ENCODE data around the gene CYB5R2.
"Not testable (repeated sequence)": the region's sequence is repeated elsewhere in the genome, so short reads cannot be mapped to it uniquely, and the experiment has no call there.

CYB5R2 gene

DNA sequence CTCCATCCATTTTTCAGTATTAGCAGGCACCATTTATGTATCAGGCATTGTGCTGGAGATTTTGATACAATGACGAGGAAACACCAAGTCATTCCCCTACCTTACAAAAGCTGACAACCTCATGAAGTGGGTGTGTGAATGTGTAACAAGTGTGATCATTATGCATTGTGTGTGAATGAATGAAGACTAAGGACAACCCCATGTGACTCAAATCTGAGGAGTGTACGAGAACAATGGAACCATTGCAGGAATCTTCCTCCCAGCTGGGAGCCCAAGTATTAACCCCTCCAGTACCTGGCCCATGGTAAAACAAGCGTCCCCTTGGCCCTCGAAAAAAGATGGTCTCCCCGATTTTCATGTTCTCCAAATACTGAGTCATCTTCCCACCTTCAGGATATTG lies 4.4 kb downstream of the CYB5R2 start:
- peak in 8 of 51 donors; percentile 19 to 83 (median 38) for DNase-seq

DNA sequence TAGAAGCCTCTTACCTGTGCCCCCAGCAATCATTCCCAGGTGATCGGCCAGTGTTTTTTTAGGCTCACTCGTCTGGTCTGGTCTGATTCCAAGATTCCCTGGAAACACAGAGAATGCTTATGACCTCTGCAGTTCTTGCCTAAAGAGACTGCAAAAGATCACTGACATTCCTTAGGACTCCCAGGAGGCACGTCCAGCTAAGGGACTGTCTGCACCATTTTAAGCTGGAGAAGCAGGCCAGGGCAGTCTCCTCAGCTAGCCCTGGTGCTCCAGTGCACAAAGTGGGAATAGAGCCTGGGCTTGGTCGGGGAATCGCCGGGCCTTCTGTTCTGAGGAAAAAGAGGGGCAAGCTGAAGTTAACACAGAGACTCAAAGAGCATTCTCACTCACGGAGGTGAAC lies 4.8 kb downstream of the CYB5R2 start:
- no peak for DNase-seq

DNA sequence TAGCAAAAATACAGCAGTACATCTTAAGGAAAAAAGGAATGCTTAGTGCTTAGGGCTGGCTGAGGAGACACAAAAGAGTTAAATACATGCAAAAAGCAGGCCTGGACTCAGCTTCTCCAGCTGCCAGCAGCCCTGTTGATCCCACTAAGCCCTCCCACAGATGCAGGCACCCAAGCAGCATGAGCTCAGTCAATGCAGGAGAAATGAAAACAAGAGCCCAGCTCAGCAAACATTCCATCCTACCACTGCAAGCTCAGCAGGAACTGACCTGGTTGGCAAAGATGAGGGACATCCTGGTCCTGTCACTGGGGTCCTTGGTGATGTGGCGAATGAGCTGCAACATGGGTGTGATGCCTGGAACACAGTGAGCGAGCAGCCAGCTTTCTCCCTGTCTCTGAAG lies 5.8 kb downstream of the CYB5R2 start:
- DNase-seq = peak in 6 of 51 donors; percentile 18 to 41 (median 25)

DNA sequence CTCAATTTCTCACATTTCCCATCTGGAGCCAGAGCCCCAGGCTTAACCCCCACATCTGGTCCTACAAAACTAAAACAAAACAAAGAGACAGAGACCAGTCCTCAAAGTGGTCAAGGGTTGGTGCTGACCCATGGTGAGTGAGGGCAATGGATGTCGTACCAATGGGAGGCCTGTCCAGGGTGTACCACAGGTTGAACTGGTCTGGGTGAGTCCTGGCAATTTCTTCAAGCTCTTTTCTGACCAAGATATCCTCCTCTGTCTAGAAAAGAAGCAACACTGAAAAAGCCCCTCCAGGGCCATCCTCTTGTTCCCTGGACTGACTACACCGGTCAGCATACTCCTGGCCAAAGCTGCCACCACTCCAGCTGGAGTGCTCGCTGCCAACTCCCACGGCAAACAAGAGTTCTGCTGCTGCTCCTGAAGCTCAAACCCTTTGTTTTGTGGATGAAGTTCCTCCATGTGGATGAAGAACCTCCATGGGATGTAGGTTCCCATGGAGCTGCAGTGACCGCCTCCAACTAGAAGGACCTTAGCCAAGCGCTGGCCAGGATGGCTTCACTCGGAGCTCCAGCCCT lies 6.9 kb downstream of the CYB5R2 start:
- no peak for DNase-seq

DNA sequence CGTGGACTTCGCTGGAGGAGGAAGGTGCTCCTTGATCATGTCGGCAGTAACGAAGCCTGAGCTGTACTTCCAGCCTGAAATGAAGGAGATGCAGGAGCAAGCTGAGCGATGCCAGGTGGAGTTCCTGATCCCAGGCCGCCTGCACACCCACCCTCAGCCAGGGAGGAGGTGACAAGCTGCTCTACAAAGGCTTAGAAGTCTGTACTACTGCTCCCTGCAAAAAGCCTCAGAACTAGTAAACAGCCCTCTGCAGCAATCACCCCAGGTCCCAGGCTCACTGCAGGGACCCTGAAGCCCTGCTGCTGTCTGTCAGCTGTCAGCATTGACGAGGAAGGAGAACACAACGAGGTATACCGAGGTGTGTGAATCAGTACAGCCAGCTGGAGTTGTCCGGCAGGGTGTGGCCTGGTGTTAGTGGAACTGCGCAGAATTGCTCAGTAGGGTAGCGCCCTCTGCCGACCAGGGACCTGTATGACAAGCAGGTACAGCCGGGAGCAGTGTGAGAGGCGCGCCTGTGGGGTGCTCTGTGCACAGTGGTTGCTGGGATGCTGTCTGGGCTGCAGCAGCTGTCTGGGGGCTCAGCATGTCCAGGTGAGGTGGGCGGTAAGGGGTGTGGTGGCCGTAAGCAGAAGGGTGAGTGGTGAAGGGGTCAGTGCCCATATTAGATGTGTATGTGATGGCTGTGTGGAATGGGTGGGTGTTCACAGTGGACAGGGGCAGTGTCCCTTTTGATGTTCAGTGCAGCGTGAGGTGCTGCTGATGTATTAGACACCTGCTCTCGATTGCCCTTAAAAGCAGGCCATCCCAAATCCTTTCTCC lies 7.6 kb downstream of the CYB5R2 start:
- DNase-seq = peak in 32 of 51 donors; percentile 21 to 66 (median 42)

DNA sequence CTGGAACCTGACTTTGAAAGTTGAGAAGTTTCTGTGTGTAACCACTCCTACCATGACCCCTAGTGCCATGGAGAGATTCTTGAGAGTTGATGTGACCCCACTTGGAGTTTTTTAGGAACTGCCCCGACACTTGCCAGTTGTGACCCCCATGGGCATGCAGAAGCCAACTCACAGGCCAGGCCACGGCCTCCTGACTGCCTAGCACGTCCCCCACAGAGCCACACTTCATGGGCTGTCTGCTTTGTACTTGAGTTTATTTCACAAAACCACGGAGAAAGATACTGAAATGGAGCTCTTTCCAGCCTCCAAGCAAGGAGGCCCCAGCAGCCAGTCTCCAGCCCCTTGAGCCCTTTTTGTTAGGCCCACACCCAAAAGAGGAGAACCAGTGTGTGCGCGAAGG lies 8.4 kb downstream of the CYB5R2 start:
- no peak for DNase-seq

DNA sequence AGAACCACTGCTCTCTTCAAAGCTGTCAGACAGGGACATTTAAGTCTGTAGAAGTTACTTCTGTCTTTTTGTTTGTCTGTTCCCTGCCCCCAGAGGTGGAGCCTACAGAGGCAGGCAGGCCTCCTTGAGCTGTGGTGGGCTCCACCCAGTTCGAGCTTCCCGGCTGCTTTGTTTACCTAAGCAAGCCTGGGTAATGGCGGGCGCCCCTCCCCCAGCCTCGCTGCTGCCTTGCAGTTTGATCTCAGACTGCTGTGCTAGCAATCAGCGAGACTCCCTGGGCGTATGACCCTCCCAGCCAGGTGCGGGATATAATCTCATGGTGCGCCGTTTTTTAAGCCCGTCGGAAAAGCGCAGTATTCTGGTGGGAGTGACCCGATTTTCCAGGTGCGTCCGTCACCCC lies 9.8 kb downstream of the CYB5R2 start:
- DNase-seq = not testable (repeated sequence)

DNA sequence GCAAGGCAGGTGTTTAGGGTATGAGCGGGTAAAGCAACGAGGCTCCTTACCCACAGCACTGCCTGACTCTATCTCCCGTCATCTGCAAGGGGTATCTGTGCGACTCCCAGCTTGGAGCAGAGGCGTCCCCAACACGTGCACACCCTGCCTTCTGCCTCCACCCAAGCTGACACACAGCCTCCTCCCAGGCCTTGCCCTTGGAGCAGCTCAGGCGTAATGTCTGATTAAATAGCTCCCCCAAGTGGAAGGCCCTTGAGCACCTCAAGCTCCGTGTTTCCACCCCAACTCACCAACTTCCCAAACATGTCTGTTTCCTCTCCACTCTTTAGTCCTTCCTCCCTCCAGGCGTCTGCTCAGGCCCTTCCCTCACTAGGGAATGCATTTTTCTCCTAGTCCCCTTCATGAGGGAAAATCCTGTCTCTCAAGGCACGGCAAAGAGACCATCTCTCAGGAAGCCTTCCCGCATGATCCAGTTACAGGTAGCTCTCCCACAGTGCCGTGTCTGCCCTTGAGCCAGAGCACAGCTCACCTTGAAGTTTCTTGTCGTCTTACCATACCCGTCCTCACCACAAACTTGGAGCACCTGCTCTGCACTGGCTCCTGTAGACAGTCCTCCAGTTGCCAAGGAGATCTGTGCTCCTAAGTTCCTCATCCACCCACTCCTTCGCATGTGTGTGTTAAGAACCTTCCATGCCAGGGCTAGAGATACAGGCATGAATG lies 15.8 kb downstream of the CYB5R2 start:
- DNase-seq = peak in 36 of 51 donors; percentile 10 to 87 (median 52)

DNA sequence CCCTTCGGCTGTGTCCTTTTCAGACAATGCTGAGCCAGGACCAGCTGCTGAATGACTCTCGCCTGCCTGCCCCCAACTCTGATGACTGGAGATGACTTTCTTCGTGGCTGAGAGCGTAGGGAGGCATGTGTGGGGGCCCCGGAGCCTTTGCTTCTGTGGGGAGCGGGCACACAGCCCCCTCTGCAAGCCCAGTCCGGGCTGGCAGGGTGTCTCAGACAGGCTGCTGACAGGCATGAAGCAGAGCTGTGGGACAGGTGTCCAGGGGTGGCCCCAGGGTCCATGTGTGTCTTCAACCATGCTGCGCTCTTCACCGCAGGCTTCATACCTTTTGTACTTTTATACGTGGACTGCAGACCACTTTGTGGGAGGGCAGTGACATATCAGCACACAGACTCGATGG lies 16.6 kb downstream of the CYB5R2 start:
- DNase-seq = no peak

DNA sequence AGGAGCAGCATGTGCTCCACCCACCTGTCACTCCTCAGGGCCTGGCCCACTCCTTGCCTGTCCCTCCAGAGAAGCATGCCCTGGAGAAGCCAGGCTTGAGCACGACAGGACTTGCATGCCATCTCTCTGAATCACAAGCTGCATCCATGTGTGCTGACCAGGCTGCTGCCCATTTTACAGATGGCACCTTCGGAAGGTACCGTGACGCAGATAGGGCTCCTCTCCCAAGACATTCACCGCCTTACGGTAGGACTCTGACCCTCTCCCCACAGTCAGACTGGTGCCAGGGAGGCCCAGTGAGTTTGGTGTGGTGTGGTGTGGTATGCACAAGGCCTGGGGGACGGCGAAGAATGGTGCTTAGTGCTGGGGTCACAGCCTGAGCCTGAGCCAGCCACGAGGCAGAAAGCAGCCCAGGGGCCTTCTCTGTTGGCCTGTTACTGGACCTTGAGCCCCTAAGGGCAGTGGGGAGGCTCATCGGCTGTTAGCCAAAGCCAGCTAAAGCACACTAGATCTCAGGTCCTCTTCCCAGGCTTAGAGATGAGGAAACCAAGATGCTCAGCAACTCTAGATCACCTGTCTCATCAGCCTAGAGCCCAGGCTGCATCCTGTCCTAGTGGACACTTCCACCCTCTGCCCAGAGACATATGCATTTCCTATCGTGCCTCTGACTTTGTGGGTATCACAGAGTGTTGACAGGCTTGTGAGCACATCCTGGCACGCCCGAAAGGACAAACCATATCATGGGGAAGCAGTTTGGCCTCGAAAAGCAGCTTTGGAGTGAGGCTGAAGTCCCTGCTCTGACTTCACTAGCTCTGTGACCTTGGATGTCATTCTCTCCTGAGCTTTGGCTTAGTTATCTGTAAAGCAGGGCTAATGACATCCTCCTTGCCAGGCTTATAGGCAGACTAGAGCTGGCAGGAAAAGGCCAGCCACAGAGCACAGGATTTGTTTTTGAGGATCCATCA lies 17.8 kb downstream of the CYB5R2 start:
- DNase-seq = no peak

DNA sequence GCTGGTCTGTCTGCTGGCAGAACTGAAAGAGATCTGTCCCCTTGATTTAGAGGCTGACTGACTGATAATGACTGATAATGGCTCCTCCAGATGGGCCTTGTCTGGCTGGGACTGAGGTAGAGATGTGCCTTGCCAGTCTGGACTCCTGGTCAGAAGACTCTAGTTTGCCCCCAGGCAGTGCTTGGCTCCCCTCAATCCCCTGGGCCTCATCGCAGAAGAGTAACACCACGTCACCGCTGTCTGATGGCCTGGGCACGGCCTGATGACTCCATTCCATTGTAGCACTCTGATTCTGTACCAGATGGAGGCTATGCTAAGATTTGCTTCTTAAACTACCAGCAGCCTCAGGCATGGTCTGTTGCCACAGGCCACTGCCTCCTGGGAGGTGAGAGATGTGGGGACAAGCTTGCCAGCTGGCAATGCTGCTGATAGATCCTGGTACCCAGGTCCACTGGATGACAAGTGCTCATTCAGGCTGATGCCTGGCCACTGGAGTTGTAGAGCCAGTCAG lies 19.1 kb downstream of the CYB5R2 start:
- DNase-seq = no peak

DNA sequence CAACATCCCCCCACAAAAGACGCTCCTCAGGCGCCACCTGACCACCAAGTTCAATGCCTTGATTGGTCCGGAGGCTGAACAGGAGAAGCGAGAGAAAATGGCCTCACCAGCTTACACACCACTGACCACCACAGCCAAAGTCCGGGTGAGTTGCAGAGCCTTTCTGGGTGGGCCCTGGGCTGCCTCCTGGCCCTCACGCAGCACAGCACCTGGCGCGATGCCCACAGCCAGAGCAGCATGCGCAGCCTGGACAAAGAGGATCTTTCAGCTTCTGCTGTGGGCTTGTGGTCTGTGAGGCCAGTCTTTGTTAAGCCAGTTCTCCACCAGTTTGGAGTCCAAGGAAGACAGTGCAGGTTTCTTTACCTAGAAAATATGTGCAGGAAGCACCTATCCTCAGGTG lies 21.6 kb downstream of the CYB5R2 start:
- peak in 44 of 51 donors; percentile 27 to 88 (median 64) for DNase-seq

DNA sequence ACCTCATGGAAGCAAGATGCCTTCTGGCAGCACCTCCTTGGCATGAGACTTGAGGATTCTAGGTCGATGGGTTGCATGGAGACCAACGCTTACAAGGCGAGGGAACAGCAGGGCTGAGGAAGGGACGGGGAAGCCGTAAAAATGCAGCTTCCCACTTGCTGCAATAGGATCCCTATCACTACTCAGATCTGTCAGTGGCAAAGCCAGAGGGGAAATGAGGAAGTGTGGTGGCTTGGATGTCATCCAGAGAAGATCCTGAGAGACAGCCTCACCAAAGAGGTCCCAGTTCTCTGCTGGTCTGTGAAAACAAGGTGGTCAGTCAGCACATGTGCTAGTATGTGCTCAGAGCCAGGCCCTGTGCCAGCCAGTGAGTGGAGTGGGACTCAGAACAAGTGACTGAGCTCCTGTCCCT lies 22.2 kb downstream of the CYB5R2 start:
- DNase-seq = peak in 14 of 51 donors; percentile 13 to 64 (median 36)

DNA sequence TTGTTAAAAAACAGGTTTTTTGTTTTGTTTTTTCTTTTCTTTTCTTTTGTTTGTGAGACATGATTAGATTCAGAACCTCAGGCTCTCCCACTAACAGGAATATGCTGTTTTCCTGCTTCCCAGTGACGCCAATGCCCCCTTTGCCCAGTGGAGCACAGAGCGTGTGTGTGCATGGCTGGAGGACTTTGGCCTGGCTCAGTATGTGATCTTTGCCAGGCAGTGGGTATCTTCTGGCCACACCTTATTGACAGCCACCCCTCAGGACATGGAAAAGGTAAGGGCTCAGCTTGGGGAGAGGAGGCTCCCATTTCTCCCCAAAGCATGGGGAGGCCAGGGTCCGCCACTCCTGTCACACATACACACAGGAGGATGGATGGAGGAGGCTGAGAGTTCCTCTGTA lies 25.0 kb downstream of the CYB5R2 start:
- DNase-seq = no peak

DNA sequence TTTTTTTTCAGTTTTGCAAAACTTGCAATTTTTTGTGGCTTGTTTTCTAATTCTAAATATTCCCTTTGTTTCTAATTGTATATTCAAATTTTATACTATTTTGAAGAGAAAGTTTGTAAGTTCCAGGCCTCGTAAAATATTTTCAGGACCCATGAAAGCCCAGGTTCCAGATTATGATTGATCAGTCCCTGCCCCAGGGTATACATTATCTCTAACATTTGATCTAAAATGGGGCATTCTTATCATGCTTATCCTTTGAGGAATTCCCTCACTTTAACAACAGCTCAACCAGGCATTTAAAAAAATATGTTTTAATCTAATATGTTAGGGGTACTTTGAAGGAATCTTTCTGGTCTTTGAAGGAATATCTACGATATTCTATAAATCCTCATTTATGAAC lies 26.4 kb downstream of the CYB5R2 start:
- DNase-seq = no peak

DNA sequence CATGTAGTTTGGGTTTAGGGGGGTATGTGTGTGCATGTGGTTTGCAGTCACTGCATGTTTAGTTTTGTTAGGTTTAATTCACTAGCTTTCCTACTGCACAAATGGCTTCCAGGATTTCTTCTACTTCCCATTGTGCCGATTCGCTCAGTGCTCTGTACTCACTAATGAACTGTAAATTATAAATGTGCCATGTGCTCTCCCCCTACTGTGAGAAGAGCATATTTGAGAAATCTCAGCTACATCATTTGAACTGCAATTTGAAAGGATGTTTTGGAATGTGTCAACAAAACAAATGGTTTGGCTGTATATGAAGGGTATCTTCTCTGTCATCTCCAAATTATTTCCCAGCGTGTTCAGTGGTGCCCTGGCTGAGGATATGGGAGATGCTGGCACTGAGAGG lies 28.1 kb downstream of the CYB5R2 start:
- DNase-seq = no peak

DNA sequence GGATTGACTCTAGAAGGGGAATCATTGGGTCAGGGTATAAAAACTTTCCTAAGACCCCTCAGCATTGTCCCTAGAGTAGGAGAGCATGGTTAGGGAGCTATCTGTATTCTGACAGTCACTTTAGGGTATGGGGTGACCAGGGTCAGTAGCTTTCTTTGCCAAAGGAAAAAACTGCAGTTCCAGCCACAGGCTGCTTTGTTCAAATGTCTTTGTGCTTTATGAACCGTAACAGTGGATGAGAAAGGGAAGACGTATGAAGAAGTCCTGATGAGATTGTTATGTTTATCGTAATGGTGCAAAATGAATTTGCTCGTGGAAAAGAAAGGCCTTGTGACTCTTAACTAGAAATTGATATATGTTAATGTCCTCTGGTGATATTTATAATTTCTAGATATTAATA lies 30.0 kb downstream of the CYB5R2 start:
- DNase-seq = no peak

DNA sequence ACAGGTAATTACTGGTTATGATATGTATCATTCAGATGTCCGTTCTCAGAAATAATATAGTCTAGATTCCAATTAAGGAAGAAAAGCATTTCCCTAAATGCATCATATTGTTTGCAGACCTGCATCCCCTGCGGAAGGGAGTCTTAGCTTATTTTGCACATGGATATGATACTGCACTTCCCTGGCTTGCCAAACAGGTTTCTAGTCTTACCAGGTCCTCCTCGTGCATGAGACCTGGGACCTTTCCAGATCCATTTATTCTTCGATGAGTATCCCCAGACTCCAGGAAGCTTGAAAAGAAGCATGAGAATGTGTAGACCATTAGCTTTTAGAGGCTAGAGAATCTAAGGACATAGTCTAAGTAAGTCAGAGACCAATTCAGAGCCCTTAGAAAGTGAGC lies 30.6 kb downstream of the CYB5R2 start:
- DNase-seq = no peak

DNA sequence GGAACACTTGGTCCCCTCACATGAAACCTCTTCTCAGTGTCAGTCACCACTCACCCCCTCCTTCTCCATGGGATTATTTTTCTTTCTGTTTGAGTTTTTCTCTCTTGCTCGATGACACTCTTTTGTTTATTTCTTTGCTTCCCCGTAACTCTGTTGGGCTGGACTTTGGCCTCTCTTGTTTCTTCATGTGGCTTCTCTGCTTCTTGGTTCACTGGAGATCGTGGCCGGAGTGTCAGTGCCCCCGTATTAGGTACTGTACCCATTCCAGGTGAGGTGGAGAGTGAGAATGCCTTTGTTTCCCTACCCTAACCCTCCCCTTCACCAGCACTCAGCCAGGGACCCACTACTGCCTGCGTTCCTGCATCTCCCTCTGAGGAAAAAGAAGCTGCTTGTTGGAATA lies 32.5 kb downstream of the CYB5R2 start:
- no peak for DNase-seq

DNA sequence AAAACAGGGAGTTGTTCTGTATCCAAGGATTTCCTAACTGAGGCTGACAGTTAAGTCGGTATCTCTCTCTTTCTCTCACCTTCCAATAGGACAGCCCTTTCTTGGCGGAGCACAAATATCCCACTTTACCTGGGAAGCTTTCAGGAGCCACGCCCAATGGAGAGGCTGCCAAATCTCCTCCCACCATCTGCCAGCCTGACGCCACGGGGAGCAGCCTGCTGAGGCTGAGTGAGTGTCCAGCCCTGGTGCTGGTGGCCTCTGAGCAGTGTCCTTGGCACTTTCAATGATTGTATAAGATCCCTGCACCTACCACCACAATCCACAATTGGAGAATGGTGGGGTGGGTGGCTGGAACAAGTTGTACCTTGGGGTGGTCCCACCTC lies 33.7 kb downstream of the CYB5R2 start:
- DNase-seq = no peak

All from hypothalamus (tissue), 51 donors.